Sigmoid colon (tissue), 4 donors: Measurements from ENCODE around the gene IL3.

Source experiments
- EP300 ChIP-seq, 4 donors: sonication (generic); formaldehyde crosslinking; IDR thresholded peaks; one replicate each; pipeline ENCODE4 v1.6.1; 2017; ENCODE audit warnings: antibody characterized with exemption in 4 of 4
- POLR2AphosphoS5 ChIP-seq, 4 donors: sonication (generic); formaldehyde crosslinking; IDR thresholded peaks; one replicate each; pipeline ENCODE4 v1.6.1; 2017; ENCODE audit warnings: antibody characterized with exemption in 4 of 4

DNA sequence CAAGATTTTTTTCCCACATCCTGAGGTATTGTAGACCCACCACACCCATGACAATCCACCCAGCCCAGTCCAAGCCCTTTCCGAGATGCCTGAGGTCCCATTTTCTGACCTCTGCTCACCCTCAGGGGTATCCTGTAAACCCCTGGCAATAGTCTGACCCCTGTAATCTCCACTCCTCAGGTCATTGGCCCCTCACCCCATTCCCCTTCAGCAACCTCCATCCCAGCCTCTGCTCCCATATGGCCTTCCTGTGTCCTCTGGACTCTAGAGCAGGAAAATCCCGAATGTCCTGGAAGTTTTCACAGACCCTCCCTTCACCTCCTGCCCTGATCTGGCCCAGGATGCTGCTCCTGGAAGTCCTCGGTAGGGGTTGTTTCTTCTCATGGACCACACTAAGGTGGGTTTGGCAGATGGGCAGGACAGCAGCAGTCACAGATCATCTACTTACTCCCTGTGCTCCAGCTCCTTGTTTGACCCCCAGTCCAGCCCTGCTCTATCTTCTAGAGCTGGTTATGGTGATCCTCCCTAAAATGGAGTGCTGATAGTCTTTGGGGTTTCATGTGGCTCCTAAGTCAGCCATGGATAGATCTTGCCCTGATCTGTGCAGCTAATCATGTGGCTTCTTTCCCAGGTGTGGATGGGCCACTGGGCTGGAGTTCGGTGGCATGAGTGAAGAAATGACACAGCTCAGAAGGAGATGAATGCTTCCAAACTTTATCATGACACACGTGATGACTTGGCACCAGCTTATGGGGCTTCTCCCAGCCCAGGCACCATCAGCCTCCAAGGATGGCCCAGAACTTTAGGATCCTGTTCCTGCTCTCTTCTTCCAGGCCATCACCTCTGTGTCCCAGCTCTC is 37.0 kb upstream of the IL3 start:
- TF ChIP-seq EP300 (IDR thresholded peaks at IDR 0.05) (no peak), POLR2AphosphoS5 (IDR thresholded peaks at IDR 0.05) (no peak)
